GM18526 (cell line): ENCODE results near the gene EZH1.
A peak's percentile ranks its signal among the peaks of the same experiment; 100 is the strongest.

Experiments
- POLR2A ChIP-seq: IDR thresholded peaks from 3 replicates; pipeline ENCODE4 v1.6.1; 2011; ENCODE audit not compliant: insufficient read length; ENCODE audit errors: extremely low read depth

EZH1 gene

DNA sequence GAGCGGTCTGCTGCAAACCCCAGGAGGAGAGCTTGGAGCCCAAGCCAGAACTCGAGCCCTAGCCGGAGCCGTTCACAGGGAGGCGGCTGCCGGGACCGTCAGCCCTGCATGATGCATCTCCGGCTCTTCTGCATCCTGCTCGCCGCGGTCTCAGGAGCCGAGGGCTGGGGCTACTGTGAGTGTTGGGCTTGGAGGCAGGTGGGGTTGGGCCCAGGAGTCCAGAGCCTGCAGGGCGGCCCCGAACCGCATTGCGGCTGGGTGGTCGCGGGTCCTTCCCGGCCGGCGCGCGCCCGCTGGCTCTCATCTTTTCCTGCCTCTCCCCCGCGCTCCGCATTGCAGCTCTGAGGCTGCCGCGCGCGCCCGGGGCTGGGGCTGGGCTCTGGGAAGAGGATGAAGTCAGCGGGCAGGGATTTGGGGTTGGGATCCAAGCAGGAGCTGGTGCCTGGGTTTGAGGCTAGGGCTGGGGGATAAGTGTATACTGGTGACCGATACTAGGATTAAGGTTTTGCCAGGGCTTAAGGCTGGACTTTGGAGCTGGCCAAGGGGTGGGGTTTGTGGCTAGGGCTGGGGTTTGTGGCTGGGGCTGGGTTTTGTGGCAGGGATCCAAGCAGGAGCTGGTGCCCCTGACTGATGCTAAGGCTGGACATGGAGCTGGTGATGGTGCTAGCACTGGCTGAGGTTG is 62.0 kb downstream of the EZH1 start:
- TF ChIP-seq POLR2A = no peak

DNA sequence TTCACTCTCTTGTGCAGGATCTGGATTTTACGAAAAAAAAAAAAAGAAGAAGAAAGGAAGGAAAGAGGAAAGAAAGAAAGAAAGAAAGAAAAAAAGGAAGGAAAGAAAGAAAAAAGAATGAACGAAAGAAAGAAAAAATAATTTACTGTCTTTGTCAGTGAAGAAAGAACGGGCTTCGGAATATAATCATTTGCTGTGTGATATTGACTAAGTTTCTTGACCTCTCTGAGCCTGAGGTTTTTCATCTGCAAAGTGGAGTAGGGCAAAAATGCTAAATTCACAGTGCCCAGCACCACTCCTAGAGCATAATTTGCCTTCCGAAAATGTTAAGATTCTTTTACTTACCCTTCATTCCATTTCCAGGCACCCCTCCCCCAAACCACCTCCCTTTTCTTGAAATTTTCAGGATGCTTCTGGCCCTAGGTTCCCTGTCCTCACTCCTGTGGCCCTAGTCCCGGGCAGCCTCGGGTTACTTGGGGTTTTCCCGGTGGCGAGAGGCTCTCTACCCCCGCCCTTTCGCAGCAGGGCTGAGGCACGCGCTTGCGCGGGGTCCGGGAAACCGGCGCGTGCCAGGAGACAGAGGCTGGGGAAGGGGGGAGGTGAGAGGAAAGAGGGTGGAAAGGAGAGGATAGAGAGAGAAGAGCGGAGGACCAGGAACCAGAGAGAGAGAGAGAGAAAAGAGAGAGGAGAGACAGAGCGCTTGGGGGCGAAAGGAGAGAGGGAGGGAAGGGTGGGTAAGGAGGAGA is 62.7 kb downstream of the EZH1 start, which contains the start of gene CNTNAP1:
CNTNAP1 (plus strand) TSS at position 556 of the 746 bp plus-strand sequence. CDS start 299 bp downstream, outside the sequence.
- peak; percentile 19 for TF ChIP-seq POLR2A

DNA sequence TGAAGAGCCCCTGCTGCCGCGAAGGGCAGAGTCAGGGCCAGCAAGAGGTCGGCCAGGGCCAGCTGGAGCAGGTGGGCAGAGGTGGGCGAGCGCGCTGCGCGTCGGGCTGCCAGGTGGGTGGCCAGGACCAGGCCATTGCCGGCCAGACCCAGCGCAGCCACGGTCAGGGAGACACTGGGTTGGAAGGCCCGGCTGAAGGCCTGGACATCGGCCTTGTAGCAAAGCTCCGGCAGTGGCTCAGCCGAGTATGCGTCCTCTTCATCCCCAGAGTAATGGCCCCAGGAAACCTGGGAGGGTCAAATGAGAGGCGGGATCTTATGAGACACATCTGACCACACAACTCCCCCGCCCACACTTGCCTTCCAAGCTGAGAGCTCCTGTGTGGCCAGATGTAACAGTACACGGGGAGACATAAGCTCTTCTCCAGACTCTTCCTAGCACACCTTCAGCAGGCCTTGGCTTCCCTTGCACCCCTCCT is 64.5 kb downstream of the EZH1 start:
- no peak for TF ChIP-seq POLR2A

DNA sequence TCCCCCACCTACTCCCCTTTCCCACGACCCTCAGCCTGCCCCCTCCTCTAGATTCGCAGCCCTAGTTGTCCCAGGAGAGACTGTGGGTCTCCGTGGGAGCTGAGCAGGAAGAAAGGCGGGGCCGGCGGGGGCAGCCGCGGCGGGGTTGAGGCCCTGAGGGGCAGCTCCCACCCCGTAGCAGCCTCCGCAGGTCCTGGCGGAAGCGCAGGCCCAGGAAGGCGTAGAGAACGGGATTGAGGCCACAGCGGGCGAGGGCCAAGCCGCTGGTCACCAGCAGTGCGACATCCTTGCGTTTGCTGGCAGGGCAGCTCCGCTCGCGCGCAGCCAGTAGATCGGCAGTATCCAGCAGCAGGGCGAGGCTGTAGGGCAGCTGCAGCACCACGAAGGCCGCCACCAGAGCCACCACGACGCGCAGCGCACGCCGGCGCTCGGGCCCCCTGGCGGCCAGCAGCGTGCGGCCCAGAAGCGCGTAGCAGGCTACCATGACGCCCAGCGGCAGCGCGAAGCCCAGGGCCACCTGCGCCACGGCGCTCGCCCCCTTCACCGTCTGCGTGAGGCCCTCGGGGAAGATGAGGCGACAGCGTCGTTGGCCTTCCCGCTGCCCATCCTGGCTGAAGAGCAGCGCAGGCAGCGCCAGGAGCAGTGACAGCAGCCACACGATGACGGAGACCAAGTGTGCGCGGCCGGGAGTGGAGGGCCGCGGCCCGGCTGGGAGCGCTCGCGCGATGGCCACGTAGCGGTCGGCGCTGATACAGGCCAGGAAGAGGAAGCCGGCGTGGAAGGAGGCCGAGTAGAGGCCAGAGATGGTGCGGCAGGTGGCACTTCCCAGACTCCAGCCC is 65.1 kb downstream of the EZH1 start:
- peak; percentile 26 for TF ChIP-seq POLR2A

DNA sequence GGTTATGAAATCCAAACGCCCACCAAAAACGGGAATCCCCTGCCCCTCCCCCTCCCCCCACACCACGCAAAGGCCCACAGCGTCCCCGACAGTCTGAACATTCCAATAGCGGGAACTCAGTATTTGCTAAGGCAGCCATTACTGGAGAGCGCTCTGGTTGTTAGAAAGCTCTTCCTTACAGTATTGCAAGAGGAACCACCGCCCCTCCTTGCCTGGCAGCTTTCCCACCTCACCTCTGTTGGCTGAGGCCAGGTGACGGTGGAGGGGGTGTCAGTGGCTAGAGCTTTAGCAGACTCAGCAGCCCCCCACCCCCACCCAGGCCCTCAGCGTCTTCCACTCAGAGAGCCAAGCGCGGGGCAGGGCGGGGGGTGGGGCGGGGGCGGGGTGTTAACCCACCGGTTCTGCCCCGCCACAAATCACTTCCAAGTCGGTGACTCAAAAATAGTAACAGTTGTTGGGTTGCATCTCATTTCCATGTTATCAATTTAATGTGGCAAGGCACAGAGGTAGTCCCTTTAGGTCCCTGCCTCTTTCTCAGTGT is 65.8 kb downstream of the EZH1 start:
- TF ChIP-seq POLR2A = peak; percentile 23

DNA sequence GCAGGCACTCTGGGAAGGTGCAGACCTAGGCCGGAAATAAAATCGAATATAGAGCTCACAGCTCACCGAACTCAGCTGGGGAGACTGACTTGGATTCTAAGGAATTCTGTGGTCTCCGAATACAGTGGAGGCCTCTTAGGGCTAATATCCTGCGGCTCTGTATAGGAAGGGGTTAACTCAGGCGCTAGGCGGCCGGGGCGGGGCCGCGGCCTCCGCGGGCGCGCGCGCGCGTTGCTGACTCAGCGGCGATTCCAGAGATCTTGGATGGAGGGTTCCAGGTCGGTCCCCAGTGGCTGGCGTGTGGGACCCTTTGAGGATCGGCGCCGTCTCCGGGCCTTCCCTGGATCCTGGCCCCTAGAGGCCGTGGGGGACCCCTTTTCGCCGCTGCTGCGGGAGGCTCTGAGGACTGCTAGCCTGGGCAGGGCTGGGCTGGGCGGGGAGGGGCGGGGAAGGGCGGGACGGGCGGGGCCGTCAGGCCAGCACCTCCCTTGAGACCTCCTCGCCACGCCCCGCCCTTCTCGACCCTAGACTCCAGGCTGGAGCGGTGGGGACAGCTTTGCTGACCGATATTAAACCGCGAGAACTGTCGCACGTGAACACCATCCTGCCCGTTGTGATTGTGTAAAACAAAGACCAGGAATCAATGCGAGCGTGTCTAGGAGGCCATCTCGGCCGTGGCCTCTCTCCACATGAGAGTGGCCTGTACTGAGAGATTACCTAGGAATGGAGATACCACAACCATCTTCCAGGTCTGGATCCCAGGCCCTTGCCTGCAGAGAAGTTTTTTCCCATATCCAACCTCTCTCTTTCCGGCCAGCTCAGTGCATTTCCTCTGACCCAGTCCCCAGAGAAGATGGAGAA is 66.7 kb downstream of the EZH1 start:
- TF ChIP-seq POLR2A = peak; percentile 71

DNA sequence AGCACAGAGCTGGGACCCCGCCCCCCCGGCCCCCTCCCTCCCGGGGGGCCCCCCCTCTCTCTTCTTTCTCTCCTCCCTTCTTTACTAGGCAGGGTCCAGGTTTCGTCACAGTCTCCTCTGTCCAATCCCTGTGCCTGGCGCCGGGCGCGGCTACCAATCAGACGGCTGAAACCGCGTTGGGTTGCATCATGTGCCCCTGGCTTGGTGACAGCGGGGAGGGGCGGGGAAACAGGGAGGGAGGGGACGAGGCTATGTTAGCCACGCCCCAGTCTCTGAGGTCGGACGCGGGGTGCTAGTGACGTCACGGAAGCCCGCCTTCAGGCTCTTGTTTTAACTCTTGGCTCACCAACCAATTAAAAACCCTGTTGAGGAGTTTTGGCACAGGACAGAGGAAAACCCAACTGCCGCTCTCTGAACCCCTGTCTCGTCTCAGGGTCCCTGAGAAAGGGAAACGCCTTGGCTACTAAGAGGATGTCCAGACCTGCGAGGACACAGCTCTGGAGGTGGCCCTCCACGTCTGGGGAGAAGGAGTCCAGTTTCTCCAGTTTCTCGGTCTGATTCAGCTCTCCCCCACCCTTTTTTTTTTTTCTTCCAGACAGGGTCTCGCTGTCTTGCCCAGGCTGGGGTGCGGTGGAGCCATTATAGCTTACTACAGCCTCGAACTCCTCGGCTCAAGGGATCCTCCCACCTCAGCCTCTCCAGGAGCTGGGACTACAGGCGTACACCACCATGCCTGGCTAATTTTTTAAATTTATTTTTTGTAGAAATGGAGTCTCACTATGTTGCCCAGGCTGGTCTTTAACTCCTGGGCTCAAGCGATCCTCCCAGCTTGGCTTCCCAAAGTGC is 67.6 kb downstream of the EZH1 start:
- peak; percentile 16 for TF ChIP-seq POLR2A

DNA sequence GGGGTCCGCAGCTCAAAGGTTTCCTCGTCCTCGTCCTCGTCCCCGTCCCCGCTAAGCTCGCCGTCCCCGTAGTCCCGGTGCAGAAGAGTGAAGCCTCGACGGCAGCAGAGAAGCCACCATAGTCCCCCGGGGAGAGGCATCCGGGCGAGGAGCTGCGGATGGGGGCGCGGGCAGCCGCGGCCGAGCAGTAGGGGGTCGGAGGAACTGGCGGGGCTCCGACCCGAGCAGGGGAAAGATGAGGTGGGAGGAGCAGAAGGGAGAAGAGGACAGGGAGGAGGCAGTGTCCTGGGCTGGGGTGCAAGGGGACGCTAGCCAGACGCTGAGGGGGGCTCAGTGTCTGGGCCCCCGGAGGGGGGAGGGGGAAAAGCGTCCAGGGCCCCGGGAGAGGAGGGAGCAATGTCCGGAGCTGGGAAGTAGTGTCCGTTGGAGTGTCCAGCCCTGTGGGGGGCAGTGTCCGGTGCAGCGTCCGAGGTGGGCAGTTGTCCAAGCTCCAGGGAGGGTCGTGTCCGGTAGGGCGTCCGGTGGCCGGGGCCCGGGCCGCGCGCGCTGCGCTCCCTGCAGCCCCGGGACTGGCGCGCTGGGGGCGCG is 68.3 kb downstream of the EZH1 start, which contains the start of gene PLEKHH3:
PLEKHH3 (minus strand) TSS at position 571 of the 588 bp plus-strand sequence; CDS start at position 140, 431 bp downstream.
- peak; percentile 54 for TF ChIP-seq POLR2A

DNA sequence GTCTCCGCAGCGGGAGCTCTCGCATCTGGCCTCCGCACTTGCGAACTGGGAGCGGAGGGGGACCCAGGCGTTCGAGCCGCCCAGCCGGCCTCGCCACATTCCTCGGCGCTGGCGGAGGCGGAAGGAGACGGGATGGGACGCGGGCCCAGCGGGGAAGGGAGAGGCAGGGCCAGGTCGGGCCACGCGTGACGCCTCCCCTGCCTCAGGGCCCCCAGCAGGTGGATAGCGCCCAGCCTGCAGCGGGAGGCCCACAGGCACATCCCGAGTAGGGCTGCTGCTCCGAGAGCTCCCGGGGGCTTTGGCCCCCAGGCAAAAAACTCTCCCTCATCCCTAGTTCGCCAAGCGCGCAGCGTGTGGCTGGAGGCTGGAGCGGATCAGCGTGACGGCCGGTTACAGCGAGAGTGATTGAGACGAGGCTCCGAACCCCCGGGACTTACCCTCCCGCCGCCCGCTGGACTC is 68.8 kb downstream of the EZH1 start:
- TF ChIP-seq POLR2A = no peak

DNA sequence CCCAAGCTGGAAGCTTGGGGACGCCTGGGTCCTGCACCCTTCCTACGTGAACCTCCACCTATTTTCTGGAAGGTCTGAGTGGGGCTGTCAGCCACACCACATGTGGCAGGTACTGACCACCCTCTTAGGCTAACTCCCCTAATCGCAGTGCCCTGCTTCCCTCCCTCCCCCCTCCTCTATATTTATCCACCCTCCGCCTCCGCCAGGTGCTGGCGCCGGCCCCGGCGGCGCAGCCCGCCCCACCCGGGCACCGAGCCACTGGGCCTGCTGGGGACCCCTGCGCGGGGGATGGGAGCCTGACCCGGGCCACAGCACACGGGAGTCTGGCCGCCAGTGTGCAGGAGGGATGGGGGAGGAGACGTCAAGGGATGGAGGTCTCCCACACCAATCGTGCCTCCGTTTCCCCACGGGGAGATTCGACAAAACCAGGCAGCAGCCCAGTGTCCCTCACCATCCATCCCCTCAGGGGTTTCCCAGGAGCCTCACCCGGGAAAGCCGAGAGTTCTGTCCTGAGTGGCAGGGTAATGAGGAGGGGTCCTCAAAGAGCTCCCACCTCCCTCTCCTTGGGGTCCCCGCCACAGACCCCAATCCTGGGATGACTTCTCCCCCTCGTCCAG is 69.4 kb downstream of the EZH1 start:
- no peak for TF ChIP-seq POLR2A

DNA sequence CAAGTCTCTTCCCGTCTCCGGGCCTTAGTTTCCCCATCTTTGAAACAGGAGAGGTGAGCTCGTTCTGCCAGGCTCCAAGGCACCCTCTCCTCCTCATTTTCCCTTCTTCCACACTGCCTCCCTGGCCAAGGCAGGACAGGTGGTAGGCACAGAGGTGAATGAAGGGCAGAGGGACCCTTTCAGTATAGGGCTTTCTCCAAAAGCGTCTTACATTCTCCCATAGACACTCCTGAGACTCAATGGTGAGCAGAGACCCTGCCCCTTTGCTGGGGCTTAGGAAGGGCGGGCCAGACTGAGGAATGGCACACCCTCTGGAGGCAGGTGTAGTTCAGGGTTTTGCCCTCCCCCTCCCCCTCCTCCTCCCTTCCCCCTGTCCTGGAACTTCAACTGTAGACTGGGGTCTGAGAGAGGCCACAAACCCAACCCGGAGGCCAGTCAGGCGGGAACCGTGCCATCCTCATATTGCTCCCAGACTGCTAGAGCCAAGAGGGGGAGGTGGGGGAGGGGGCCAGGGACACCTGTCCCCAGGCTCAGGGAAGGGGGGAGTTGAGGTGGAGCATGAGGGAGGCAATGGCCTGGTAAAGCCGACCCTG is 70.0 kb downstream of the EZH1 start:
- no peak for TF ChIP-seq POLR2A

DNA sequence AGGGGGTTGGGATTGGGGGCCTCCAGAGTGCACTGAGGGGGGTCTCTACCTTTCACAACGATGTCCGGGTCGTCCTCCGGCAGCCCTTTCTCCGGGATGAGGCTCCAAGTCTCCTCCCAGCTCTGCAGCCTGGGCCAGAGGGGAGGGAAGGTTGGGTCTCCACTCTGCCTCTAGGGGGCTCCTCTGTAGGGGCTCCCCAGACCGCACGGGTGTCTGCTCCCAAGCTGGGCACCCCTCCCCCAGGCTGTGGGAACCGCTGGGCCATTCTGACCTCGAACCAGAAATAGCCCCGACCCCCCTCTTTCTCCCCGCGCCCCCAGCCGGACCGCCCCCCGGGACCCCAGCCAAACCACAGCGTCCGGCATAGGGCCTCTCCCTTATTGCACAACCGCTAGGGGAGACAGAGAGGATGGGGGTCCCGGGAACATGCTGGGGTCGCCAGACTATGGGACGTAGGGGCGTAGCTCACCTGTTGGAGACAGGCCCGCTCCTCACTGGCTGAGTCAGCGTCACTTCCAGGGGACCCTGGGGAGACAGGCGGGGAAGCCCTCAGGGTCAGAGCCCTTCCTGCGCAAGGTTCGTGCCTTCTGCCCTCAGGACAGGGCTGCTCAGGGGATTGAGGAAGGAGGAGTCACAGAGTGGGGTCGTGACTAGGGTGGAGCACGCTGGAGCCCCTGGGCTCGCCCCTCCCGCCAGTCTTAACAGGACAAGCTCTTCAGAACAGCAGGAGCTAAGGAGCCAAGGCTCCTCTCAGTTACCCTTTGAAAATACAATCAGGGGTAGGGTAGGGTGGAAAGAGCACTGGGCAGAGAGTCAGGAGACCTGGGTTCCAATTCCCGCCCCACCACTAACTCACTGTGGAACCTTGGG is 70.7 kb downstream of the EZH1 start:
- TF ChIP-seq POLR2A = no peak
